Measurements from ENCODE around the gene PID1. TPM values are rescaled to one million over a fixed set of nuclear protein-coding genes. Genes with fewer than 3 reads are reported as not detected.
A peak's percentile ranks its signal among the peaks of the same experiment; 100 is the strongest.

The PID1 gene
- 0.47 and 3.0 TPM in 2 replicates for total RNA-seq (2014; rRNA removed; shearing (Covaris generic))

GRCh38 chr2:229270551-229271410 is at the start of gene PID1:
PID1 (minus strand) TSS chr2:229271287; CDS start chr2:229271043, 244 bp downstream.
- DNase-seq (ENCODE audit: low read depth) = peak; percentile 28

DNA sequence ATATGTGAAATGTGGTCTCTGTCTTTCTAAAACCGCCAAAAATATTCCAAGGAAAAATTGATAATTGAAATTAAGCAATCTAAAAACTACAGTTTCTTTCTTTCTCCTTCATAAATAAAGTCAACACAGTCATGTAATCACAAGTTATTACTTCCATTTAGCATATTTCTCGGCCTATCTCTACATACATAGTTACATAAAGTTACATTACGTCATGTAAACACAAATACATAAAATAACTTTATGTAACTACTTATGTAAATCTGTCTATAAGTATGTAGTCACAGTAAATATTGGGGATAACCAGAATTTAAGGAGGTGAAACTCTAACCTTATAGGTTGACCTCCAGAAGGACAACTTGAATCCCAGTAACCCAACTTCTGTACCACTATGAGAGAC is 48.5 kb upstream of the PID1 start:
- no peak for DNase-seq (ENCODE audit: low read depth)

- peak; percentile 35 for DNase-seq (ENCODE audit: low read depth)
Measured at GRCh38 chr2:229314117-229314516, 43.0 kb upstream of the PID1 start.

- DNase-seq (ENCODE audit: low read depth) = peak; percentile 63
Measured at GRCh38 chr2:229313591-229313990, 42.5 kb upstream of the PID1 start.

DNA sequence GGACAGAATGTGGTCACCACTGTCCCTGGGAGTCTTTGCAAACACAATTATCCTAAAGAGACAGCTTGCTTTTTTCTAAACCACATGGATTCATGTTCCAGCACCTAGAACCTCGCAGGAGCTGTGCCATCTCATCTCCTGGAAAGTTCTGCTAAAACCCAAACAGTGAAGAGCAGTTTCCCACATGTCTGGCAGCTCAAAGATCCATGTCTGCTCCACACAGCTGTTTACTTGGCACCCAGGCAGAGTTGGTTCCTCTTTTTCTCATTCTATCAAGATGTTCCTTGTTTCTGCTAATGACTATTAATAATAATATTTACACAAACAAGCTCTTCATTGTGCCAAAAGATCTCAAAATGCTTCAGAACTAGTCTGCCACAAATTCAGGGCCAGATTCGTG is 30.1 kb upstream of the PID1 start:
- no peak for DNase-seq (ENCODE audit: low read depth)

- DNase-seq (ENCODE audit: low read depth) = peak; percentile 15
Measured at GRCh38 chr2:229300790-229301189, 29.7 kb upstream of the PID1 start.

GRCh38 chr2:229300371-229300770 is 29.3 kb upstream of the PID1 start:
- DNase-seq (ENCODE audit: low read depth) = no peak

DNA sequence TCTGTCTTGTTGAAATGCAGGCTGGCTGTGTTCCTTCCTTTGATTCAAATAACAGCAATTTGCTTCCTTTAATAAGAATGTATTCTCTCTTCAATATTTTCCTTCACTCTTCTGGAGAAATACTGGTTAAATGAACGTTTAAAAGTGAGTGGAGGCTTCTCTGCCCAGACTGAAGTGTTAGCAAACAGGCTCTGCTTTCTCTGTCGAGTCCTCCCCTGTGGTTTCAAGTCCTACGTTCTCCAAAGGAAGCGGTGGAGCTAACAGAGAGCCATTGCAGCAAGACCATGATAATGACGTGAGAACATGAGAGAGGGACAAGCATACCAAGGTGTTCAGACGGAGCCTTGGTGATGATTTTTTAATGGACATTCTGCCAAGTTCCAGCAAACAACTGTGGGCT is 26.2 kb upstream of the PID1 start:
- peak; percentile 26 for DNase-seq (ENCODE audit: low read depth)

DNA sequence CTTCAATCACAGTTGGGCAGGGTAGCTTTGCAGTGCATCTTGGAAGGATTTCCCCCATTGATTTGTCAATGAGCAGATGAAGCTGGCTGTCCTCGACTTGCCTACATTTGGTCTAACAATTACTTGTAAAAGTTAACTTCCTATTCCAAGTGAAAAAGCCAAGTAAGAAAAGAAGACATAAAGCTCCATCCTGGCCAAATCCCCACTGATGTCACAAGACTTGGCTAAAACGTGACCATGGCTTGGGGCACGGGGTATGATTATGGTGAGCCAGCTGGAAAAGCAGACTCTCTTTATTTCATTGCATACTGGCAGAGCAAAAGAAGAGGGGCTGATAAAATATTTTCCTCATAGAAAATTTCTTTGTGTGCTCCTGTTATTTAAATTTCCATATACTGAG is 25.4 kb upstream of the PID1 start:
- DNase-seq (ENCODE audit: low read depth) = no peak

DNA sequence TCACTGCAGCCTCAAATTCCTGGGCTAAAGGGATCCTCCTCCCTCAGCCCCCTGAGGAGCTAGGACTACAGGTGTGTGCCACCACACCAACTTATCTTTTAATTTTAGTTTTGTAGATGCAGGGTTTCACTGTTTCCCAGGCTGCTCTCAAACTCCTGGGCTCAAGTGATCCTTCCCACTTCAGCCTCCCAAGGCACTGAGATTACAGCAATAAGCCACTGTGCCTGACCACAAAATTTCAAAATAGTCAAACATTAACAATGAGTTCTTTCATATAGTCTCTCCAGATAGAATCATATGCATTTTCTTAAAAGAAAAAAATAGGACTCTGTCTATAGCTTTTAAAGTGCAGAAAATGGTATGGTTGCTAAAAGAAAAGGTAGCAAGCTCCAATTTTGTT is 24.9 kb upstream of the PID1 start:
- DNase-seq (ENCODE audit: low read depth) = peak; percentile 9

- no peak for DNase-seq (ENCODE audit: low read depth)
Measured at GRCh38 chr2:229287823-229288222, 16.7 kb upstream of the PID1 start.

- peak; percentile 86 for DNase-seq (ENCODE audit: low read depth)
Measured at GRCh38 chr2:229282758-229283546, 11.9 kb upstream of the PID1 start.

GRCh38 chr2:229279516-229279915 is 8.4 kb upstream of the PID1 start:
- DNase-seq (ENCODE audit: low read depth) = no peak

DNA sequence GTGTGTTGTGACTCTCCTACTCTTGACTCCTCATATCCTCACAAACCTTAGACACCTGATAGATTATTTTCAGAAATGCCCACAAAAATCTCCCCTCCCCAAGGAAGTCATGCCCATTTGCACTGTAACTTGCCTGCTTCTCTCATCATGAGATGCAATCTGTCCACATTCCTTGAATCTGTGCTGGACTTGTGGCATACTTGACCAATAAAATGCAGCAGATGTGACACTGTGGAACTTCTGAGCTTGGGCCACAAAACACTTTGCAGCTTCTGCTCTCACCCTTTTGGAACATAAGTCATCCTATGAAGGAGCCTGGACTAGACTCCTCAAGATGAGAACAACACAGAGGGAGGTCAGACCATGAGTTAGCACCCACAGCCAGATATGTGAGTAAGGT is 4.4 kb upstream of the PID1 start:
- DNase-seq (ENCODE audit: low read depth) = no peak

GRCh38 chr2:229273723-229274338 is 2.7 kb upstream of the PID1 start:
- DNase-seq (ENCODE audit: low read depth) = peak; percentile 84

- no peak for DNase-seq (ENCODE audit: low read depth)
Measured at GRCh38 chr2:229273006-229273722, 2.1 kb upstream of the PID1 start.

DNA sequence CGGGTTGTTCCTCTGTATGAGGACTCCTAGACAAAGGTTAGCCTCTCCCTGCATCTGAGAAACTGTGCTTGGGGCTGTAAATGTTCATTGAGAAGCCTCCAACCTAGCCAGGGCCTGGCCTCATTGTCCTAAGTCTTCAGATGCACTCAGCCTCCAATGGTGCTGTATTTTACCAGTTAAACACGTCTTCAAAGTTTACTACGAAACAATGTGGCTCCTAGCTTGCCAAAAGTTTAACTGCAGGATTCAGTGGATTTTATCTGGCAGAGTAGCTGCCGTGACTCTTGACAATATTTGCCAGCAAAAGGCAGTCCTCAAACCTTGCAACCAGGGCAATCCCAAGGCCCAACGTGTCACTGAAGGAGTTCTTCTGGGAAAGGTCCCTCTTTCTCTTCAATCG is 1.1 kb downstream of the PID1 start:
- DNase-seq (ENCODE audit: low read depth) = no peak

GRCh38 chr2:229269146-229269545 is 1.9 kb downstream of the PID1 start:
- no peak for DNase-seq (ENCODE audit: low read depth)

- DNase-seq (ENCODE audit: low read depth) = peak; percentile 57
Measured at GRCh38 chr2:229268626-229269025, 2.5 kb downstream of the PID1 start.

- DNase-seq (ENCODE audit: low read depth) = no peak
Measured at GRCh38 chr2:229267080-229267479, 4.0 kb downstream of the PID1 start.

DNA sequence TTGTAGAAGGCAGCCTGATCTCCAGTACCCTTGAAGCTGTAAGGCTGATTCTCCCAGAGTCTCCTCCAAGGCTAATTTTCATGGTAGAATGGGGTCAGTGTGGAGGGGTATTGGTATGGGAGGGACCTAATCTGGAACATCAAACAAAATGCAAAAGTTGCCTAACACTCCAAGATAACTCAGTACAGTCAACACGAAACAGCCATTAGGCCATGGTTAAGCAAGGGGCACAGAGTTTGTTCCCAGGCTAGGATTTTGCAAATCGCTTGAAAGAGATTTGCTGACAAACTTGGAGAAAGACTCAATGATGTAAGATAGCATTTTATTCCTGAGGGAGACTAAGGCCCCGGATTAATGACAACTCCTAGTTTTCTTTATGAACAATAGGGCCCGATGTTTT is 5.4 kb downstream of the PID1 start:
- DNase-seq (ENCODE audit: low read depth) = no peak

GRCh38 chr2:229261599-229261998 is 9.5 kb downstream of the PID1 start:
- no peak for DNase-seq (ENCODE audit: low read depth)

Data from M059J (cell line).